HEK293T (cell line): Measurements from ENCODE around the gene LRSAM1.

Experiments used
- CTCF ChIA-PET: fragments of 350-600 bp; formaldehyde crosslinking; extraction: SDS; loops from one replicate; lab custom pipeline; 2021; ENCODE audit warnings: antibody characterized with exemption, inconsistent platforms; lab: Yijun Ruan, JAX
- POLR2A ChIA-PET: fragments of 350-600 bp; formaldehyde crosslinking; extraction: SDS; loops from one replicate; lab custom pipeline; 2020; ENCODE audit warnings: antibody characterized with exemption, inconsistent platforms; lab: Yijun Ruan, JAX
- DNase-seq: peaks from one replicate; pipeline ENCODE4 v3.0.0; 2012; ENCODE audit warnings: mixed read lengths; ENCODE audit errors: extremely low spot score
- ARNT ChIP-seq: fragments of 450-650 bp; IDR thresholded peaks from 2 replicates; pipeline ENCODE4 v1.6.1; 2017; ENCODE audit warnings: mild to moderate bottlenecking
- BHLHE40 ChIP-seq: fragments of 450-650 bp; IDR thresholded peaks from 2 replicates; pipeline ENCODE4 v1.6.1; 2016; ENCODE audit warnings: mild to moderate bottlenecking, moderate library complexity, borderline replicate concordance
- CTBP1 ChIP-seq: fragments of 450-650 bp; IDR thresholded peaks from 2 replicates; pipeline ENCODE4 v1.6.1; 2016; ENCODE audit warnings: borderline replicate concordance
- ELF4 ChIP-seq: fragments of 450-650 bp; IDR thresholded peaks from 2 replicates; pipeline ENCODE4 v1.6.1; 2017; ENCODE audit warnings: antibody characterized with exemption
- FOXA1 ChIP-seq: fragments of 450-650 bp; IDR thresholded peaks from 2 replicates; pipeline ENCODE4 v1.6.1; 2016; ENCODE audit warnings: mild to moderate bottlenecking
- FOXK2 ChIP-seq: fragments of 450-650 bp; IDR thresholded peaks from 2 replicates; pipeline ENCODE4 v1.6.1; 2016; ENCODE audit warnings: mild to moderate bottlenecking
- FOXM1 ChIP-seq: fragments of 450-650 bp; IDR thresholded peaks from 2 replicates; pipeline ENCODE4 v1.6.1; 2017; ENCODE audit warnings: mild to moderate bottlenecking, borderline replicate concordance
- HDGF ChIP-seq: fragments of 450-650 bp; IDR thresholded peaks from 2 replicates; pipeline ENCODE4 v1.6.1; 2017; ENCODE audit warnings: antibody characterized with exemption, borderline replicate concordance
- L3MBTL2 ChIP-seq: fragments of 450-650 bp; conservative IDR thresholded peaks from 2 replicates; pipeline ENCODE4 v1.6.1; 2016; ENCODE audit warnings: mild to moderate bottlenecking
- LEF1 ChIP-seq: fragments of 450-650 bp; IDR thresholded peaks from 2 replicates; pipeline ENCODE4 v1.6.1; 2017; ENCODE audit warnings: mild to moderate bottlenecking, borderline replicate concordance
- NFRKB ChIP-seq: fragments of 450-650 bp; IDR thresholded peaks from 2 replicates; pipeline ENCODE4 v1.6.1; 2016; ENCODE audit warnings: mild to moderate bottlenecking, moderate library complexity
- SP1 ChIP-seq: fragments of 450-650 bp; IDR thresholded peaks from 2 replicates; pipeline ENCODE4 v1.6.1; 2017
- SUZ12 ChIP-seq: fragments of 450-650 bp; IDR thresholded peaks from 2 replicates; pipeline ENCODE4 v1.6.1; 2016; ENCODE audit warnings: mild to moderate bottlenecking
- TARDBP ChIP-seq: fragments of 450-650 bp; IDR thresholded peaks from 2 replicates; pipeline ENCODE4 v1.6.1; 2016
- ZNF384 ChIP-seq: fragments of 450-650 bp; IDR thresholded peaks from 2 replicates; pipeline ENCODE4 v1.6.1; 2016
- TF ChIP-seq, protein P1 (sequence below): fragments of 450-650 bp; IDR thresholded peaks from 2 replicates; pipeline ENCODE4 v1.6.1; 2016

The LRSAM1 gene

DNA sequence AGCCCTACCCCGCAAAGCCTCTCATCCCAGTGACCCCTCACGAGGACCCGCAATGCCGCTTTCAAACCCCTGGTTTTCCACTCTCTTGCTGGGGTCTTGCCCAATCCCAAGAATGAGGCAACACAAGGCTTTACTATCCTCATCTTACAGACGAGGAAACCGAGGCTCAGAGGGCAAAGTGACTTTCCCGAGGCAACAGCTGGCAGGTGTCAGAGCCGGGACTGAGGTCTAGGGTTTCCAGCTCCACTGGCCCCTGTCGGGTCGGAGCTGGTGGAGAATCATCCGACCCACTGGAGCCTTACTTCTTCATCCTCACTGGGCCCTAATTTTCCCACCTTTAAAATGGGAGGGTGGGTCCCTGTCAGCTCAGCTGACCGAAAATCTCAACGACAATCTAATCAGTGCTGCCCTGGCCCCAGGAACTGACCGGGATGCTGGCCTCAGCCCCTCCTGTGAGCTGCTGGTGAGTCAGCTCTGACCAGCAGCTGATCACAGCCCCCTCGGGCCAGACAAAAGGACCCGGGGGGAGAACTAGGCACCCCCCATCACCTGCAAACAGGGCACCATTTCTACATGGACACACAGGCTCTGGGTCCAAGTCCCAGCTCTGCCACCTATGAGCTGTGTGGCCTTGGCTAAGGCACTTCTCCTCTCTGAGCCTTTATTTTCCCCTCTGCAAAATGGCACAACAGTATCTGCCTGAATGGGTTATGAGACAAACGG is 88.1 kb downstream of the LRSAM1 start:
- no peak for DNase-seq
- POLR2A ChIA-PET = no interaction called here
- TF ChIP-seq NFRKB = no peak
- no peak for TF ChIP-seq LEF1
- CTCF ChIA-PET = no interaction called here

DNA sequence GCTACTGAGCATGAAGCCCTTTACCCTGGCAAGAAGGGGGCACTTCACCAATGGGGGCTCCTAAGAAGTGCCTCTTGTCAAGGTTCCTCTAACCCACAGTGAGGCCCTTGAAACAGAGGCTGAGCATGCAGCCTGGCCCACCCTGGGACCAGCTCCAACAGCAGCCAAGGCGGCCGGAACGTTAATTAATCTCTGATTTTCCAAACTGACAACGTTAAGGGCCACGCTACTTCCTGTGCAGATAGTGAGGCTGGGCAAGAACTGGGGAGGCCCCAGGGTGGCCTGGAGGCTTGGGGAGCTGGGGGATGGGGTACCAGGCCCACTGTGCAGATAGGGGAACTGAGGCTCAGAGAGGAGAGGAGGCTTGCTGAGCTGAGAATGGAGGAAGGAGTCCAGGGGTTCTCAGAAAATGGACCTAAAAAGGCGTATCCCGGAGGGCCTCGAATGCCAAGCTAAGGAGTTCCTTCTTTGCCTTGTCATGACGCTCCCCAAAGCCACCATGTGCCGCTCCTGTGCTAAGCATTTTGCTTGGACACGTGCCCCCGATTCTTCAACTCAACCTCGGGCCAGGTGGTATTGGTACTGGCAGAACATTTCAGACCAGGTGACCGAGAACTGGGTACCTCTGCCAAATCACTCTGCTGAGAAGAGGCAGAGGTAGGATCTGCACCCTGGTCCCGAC is 88.8 kb downstream of the LRSAM1 start:
- ChIA-PET CTCF (interaction anchor here (0.6 kb wide), 1 partner anchor 44 kb away, joined by 3 read pairs; no protein-coding TSS in a partner anchor), POLR2A (no interaction called here)
- TF ChIP-seq TARDBP (no peak), FOXA1 (no peak), CTBP1 (no peak)
- DNase-seq = no peak

DNA sequence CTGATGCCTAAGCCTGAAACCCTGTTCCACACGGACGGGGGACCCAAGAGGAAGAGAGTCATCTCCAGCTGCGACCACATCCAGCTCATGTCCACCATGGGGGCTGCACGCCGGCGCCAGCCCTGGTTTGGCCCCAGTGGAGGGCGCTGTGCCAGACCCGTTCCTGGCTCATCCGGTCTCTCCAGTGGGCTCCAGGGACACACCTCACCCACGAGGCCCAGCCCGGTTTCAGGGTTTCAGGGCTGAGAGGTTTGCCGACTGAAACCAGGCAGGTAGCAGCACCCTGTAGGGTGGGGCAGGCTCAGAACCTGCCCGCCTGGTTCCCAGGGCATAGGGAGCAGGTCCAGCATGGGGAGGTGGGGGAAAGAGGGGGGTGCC is 89.3 kb downstream of the LRSAM1 start:
- ChIA-PET CTCF (interaction anchor here (0.6 kb wide), 1 partner anchor 43 kb away, joined by 3 read pairs; no protein-coding TSS in a partner anchor), POLR2A (interaction anchor here (0.7 kb wide), 1 partner anchor 28 kb away, joined by 3 read pairs; a partner anchor contains a TSS)
- no peak for TF ChIP-seq BHLHE40
- TF ChIP-seq ARNT = no peak
- TF ChIP-seq SUZ12 = no peak
- no peak for TF ChIP-seq FOXK2
- no peak for TF ChIP-seq HDGF
- TF ChIP-seq TARDBP = no peak
- no peak for TF ChIP-seq LEF1
- TF ChIP-seq, protein P1, sequence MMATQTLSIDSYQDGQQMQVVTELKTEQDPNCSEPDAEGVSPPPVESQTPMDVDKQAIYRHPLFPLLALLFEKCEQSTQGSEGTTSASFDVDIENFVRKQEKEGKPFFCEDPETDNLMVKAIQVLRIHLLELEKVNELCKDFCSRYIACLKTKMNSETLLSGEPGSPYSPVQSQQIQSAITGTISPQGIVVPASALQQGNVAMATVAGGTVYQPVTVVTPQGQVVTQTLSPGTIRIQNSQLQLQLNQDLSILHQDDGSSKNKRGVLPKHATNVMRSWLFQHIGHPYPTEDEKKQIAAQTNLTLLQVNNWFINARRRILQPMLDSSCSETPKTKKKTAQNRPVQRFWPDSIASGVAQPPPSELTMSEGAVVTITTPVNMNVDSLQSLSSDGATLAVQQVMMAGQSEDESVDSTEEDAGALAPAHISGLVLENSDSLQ = no peak
- TF ChIP-seq ELF4 = no peak
- TF ChIP-seq CTBP1 = no peak
- no peak for TF ChIP-seq FOXM1
- TF ChIP-seq NFRKB = no peak
- no peak for TF ChIP-seq FOXA1
- TF ChIP-seq ZNF384 = no peak
- TF ChIP-seq L3MBTL2 = no peak
- no peak for DNase-seq

DNA sequence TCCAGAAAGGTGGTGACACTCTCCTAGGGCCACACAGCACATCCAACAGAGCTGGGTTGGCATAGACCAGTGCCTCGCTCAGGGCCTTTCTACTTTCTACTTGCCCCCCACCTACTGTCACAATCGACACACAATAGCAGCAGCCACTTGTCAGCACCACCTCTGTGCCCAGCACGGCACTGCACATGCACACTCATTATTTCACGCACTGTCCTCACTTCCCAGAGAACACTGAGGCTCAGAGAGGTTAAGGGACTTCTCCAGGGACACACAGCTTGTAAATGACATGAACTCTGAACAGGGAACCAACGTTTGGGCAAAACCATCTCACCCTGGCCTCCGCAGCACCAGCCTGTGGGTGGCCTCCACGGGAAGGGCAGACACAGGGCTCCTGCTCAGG is 89.9 kb downstream of the LRSAM1 start:
- CTCF ChIA-PET = no interaction called here
- TF ChIP-seq HDGF = no peak
- no peak for TF ChIP-seq NFRKB
- no peak for TF ChIP-seq SP1
- TF ChIP-seq LEF1 = no peak
- no peak for TF ChIP-seq FOXK2
- no peak for TF ChIP-seq L3MBTL2
- TF ChIP-seq ELF4 = no peak
- no peak for TF ChIP-seq FOXM1
- no peak for TF ChIP-seq ARNT
- TF ChIP-seq SUZ12 = no peak
- TF ChIP-seq, protein P1 = no peak
- no peak for TF ChIP-seq ZNF384
- TF ChIP-seq CTBP1 = no peak
- no peak for DNase-seq

DNA sequence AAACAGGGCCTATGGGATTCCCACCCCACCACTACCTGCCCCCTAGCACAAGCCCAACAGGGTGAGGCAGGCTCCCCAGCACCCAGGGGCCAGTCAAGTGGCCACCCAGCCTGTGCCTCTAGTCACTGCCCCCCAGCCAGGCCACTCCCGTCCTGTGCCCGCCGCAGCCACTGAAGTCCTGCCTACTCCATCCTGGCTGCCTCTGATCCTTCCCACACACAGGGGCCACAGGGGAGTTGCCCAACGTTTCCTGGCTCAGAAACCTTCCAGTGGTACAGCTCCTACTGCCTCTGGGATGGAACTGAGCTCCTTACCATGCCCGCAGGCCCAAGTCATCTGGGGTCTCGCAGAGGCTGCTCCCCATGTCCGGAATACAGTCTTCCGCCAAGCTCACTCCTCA is 90.6 kb downstream of the LRSAM1 start:
- CTCF ChIA-PET = no interaction called here
- DNase-seq = no peak

More for the DNA sequence above, 89.9 kb downstream of the LRSAM1 start:
- POLR2A ChIA-PET = interaction anchor here (0.7 kb wide), 1 partner anchor 27 kb away, joined by 3 read pairs; a partner anchor contains a TSS

DNA sequence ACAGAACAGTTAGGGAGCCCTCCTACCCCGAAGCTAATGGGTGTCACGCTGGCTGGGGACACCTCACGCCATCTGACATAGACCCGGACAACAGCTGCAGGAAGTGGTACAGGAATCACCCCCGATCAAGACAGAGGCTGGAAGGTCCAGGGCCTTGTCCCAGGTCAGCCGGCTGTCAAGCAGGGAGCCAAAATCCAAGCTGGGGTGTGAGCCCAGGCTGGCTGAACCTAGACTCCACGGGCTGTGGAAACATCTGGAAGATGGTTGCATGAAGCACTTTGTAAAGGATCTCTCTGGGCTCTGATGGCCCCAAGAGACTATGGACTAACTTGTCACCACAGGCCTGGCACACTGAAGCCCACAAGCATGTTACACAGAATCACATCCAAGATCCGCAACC is 91.9 kb downstream of the LRSAM1 start:
- CTCF ChIA-PET = no interaction called here

More for the DNA sequence above, 90.6 kb downstream of the LRSAM1 start:
- TF ChIP-seq BHLHE40 (no peak), L3MBTL2 (no peak), LEF1 (no peak), SP1 (no peak), TARDBP (no peak), ZNF384 (no peak), FOXK2 (no peak), SUZ12 (no peak), ELF4 (no peak), FOXM1 (no peak), NFRKB (no peak), FOXA1 (no peak), CTBP1 (no peak), HDGF (no peak)
- TF ChIP-seq, protein P1 = no peak
- POLR2A ChIA-PET = no interaction called here

More for the DNA sequence above, 91.9 kb downstream of the LRSAM1 start:
- POLR2A ChIA-PET = no interaction called here
- no peak for DNase-seq
- TF ChIP-seq SUZ12 = no peak
- no peak for TF ChIP-seq SP1
- no peak for TF ChIP-seq FOXM1
- TF ChIP-seq L3MBTL2 = no peak
- no peak for TF ChIP-seq LEF1
- no peak for TF ChIP-seq ARNT
- TF ChIP-seq, protein P1 = no peak
- no peak for TF ChIP-seq FOXA1
- no peak for TF ChIP-seq ZNF384
- no peak for TF ChIP-seq HDGF
- no peak for TF ChIP-seq ELF4
- no peak for TF ChIP-seq FOXK2
- TF ChIP-seq NFRKB = no peak
- TF ChIP-seq BHLHE40 = no peak
- no peak for TF ChIP-seq TARDBP
- no peak for TF ChIP-seq CTBP1
